Colonic mucosa (tissue), 4 donors: Measurements from ENCODE around the gene KRTAP5-6. TPM values are rescaled to one million over a fixed set of nuclear protein-coding genes. Genes with fewer than 3 reads are reported as not detected.
A peak's percentile ranks its signal among the peaks of the same experiment; 100 is the strongest.

Experiments
- DNase-seq: peaks from one replicate; pipeline ENCODE4 v3.0.0-alpha.2; 2020
- H3K27ac ChIP-seq: fragments of 200-600 bp; one replicate; pipeline ENCODE4 v1.8.0; 2021
- H3K27me3 ChIP-seq: fragments of 200-600 bp; one replicate; pipeline ENCODE4 v1.8.0; 2021
- H3K36me3 ChIP-seq: fragments of 200-600 bp; one replicate; pipeline ENCODE4 v1.8.0; 2021
- H3K4me1 ChIP-seq: fragments of 200-600 bp; one replicate; pipeline ENCODE4 v1.8.0; 2021; ENCODE audit warnings: mild to moderate bottlenecking
- H3K4me3 ChIP-seq: fragments of 200-600 bp; one replicate; pipeline ENCODE4 v1.8.0; 2021
- H3K9ac ChIP-seq, 2 donors: one replicate each; pipeline ENCODE4 v1.7.0; 2013; ENCODE audit warnings: control low read depth in 2 of 2, low read depth in 2 of 2, low read length in 2 of 2
- H3K9me3 ChIP-seq: fragments of 200-600 bp; one replicate; pipeline ENCODE4 v1.8.0; 2021
- intact Hi-C: fragments of 100-400 bp; cut with DNase I; formaldehyde crosslinking; loops from one replicate; pipeline ENCODE4 v1.14.1; 2022
- total RNA-seq, 2 donors: library from RNA; stranded (reverse); fragmentation: NEBNext Ultra II Directional in 1 of 2; extraction: Animal tissue kit (Norgen Biotek cat#: 25700) in 1 of 2; gene quantifications; one replicate each; pipeline ENCODE4 v1.2.1, GENCODE V29; 2021
- TF ChIP-seq, protein P1 (sequence below): fragments of 200-600 bp; IDR thresholded peaks from one replicate; pipeline ENCODE4 v1.8.0; 2022; ENCODE audit warnings: antibody characterized with exemption, mild to moderate bottlenecking
- donor health status: healthy.
- donor health status: DM: no; HTN: no; CAD: no.
- donor health status: DM: no; HTN: no; CAD: no.

The KRTAP5-6 gene
- total RNA-seq, 2 donors from 2014 or later, result not detected

DNA sequence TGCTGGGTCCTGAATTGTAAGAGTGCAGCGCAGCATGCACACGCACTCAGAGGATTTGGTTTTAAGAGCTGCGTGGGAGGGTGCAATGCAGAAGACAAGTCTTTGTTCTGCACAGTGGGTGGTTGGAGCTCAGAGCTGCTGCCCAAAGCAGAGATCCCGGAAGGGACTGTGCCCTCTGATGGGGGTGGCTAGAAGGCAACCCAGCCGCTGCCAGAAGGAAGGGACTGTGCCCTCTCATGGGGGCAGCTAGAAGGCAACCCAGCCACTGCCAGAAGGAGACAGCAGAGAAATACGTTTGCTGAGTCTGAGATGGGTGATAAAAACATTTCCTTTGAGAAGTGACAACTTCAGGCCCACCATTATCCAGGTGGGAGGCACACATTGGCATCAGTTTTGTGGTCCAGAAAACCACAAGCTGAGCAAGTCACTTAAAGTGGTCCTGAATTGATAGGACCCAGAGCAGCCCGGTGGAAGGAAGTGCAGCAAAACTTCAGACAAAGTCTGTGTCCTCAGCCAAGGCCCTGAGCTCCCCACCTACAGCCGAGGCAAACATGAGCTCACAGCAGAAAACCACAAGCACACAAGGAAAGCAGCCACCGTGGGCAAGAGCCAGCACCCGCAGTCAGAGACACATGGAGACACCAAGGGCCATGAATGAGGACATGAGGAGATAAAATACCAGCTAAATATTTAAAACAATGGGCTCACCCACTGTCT lies 4.3 kb downstream of the KRTAP5-6 start:
- Histone ChIP-seq H3K9me3 (no peaks in the 10 kb centered on the region), H3K36me3 (no peaks in the 10 kb centered on the region), H3K4me1 (no peaks in the 10 kb centered on the region), H3K9ac (no peak overlapping the region), H3K27ac (no peak overlapping the region), H3K4me3 (no peak overlapping the region), H3K27me3 (no peaks in the 10 kb centered on the region)
- DNase-seq, result peak; percentile 12
- intact Hi-C loops, result no loop called here
- TF ChIP-seq, protein P1, sequence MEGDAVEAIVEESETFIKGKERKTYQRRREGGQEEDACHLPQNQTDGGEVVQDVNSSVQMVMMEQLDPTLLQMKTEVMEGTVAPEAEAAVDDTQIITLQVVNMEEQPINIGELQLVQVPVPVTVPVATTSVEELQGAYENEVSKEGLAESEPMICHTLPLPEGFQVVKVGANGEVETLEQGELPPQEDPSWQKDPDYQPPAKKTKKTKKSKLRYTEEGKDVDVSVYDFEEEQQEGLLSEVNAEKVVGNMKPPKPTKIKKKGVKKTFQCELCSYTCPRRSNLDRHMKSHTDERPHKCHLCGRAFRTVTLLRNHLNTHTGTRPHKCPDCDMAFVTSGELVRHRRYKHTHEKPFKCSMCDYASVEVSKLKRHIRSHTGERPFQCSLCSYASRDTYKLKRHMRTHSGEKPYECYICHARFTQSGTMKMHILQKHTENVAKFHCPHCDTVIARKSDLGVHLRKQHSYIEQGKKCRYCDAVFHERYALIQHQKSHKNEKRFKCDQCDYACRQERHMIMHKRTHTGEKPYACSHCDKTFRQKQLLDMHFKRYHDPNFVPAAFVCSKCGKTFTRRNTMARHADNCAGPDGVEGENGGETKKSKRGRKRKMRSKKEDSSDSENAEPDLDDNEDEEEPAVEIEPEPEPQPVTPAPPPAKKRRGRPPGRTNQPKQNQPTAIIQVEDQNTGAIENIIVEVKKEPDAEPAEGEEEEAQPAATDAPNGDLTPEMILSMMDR, result no peak

- Histone ChIP-seq H3K4me1 (no peaks in the 10 kb centered on the region), H3K36me3 (no peaks in the 10 kb centered on the region), H3K9me3 (no peaks in the 10 kb centered on the region), H3K27ac (no peak overlapping the region), H3K9ac (no peak overlapping the region), H3K27me3 (no peaks in the 10 kb centered on the region), H3K4me3 (no peak overlapping the region)
- DNase-seq, result peak; percentile 3
- TF ChIP-seq, protein P1, result no peak
- intact Hi-C loops, result no loop called here
These were observed 5.5 kb downstream of the KRTAP5-6 start for GRCh38 chr11:1702506-1702905.

DNA sequence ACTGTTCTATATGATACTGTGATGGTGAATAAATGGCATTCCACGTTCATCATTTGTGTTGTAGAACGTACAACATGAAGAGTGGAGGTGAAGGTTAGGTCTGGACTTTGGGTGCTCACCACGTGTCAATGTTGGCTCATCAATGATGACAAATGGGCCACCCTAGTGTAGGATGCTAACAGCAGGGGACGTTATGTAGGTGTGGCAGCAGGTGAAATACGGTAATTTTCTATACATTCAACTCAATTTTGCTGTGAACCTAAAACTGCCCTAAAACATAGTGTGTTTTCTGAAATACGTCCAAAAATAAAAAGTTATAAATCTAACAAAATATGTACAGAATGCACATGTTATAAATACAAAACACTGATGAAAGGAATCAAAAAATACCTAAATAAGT lies 6.2 kb downstream of the KRTAP5-6 start:
- Histone ChIP-seq H3K27me3 (no peaks in the 10 kb centered on the region), H3K9me3 (no peaks in the 10 kb centered on the region), H3K4me3 (no peak overlapping the region), H3K4me1 (no peaks in the 10 kb centered on the region), H3K36me3 (no peaks in the 10 kb centered on the region), H3K9ac (no peak overlapping the region), H3K27ac (no peak overlapping the region)
- DNase-seq, result peak; percentile 3
- intact Hi-C loops, result no loop called here
- TF ChIP-seq, protein P1, result no peak

GRCh38 chr11:1705126-1706052 lies 8.4 kb downstream of the KRTAP5-6 start:
- intact Hi-C loops, result no loop called here
- Histone ChIP-seq H3K4me1 (no peaks in the 10 kb centered on the region), H3K9me3 (no peaks in the 10 kb centered on the region), H3K27me3 (no peaks in the 10 kb centered on the region), H3K27ac (no peak overlapping the region), H3K36me3 (no peaks in the 10 kb centered on the region), H3K9ac (no peak overlapping the region), H3K4me3 (no peak overlapping the region)
- TF ChIP-seq, protein P1, result no peak
- peak; percentile 16 for DNase-seq

DNA sequence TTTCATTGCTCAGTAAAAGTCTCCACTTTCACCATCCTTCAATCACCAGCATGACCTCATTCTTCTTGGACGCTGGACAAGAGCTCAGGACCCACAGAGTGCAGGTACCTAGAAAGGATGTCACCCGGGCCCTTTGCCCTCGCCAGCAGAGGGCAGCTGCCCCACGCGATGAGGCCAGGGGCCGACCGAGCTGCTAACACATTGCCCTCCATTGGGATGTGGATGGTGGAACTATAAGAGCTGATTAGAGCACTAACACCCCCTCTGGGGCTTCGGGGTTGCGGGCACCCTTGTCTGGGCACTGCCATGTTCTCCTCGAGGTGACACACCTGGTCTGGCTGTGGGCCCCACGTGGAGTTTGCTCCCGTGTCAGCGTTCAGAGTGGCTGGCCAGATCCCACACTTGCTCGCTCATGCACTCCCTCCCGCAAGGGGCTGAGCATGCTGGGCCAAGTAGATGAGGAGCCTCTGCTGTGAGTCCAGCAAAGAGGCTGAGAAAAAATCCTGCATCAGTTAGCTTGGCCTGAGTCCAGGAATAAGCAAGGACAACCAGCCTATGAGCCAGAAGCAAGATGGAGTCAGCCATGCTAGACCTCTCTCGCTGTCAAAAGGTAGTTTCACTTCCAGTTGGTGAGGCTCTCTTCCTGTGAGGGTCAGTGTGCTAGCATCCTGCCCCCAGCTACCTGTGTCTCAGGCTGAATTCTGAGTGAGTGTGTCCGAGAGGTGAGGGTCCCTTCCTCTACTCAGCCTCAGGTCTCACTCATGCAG lies 9.8 kb downstream of the KRTAP5-6 start:
- no peaks in the 10 kb centered on the region for H3K9me3 ChIP-seq
- no peak overlapping the region for H3K9ac ChIP-seq
- peak; percentile 18 for DNase-seq
- intact Hi-C loops, result no loop called here
- H3K4me1 ChIP-seq, result no peaks in the 10 kb centered on the region
- no peaks in the 10 kb centered on the region for H3K27me3 ChIP-seq
- TF ChIP-seq, protein P1, result no peak
- H3K27ac ChIP-seq, result no peak overlapping the region
- no peaks in the 10 kb centered on the region for H3K36me3 ChIP-seq
- H3K4me3 ChIP-seq, result no peak overlapping the region
